ENCODE results near the gene CRADD.
A peak's percentile ranks its signal among the peaks of the same experiment; 100 is the strongest.
"Not testable (repeated sequence)": the region's sequence is repeated elsewhere in the genome, so short reads cannot be mapped to it uniquely, and the experiment has no call there.

CRADD gene

DNA sequence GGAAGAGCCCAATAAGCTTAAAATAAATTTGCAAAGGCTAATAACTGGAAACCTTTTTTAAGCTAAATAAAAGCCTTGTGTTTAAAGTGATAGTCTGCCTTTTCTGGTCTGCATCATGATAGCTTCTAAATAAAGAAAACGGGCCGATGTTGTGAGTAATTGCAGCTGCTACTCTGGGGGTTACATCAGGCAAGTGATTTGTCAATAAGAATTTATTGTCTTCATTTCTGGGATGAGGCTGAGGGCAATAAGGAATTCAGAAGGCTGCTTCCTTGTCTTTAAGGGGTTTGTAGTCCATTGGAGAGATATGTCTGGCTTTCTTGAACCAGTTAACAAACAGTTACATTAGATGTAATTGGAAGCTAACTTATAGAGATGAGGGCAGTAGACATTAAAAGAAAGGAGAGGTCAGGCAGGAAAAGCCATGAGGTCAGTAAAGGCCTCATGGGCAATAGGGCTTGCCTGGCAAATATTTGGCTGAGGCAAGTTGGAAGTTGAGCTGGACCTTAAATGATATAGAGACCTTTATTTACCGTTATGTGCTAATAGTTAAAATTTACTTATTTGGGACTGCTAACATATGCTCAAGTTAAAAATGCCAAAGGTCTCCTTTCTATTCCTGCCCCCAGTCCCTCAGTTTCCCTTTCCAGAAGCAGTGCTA, 85.0 kb downstream of the CRADD start:
- DNase-seq: no peak

- DNase-seq: peak in 1 of 2 experiments; percentile 24
Observed at GRCh38 chr12:93762912-93763553, 85.9 kb downstream of the CRADD start.

DNA sequence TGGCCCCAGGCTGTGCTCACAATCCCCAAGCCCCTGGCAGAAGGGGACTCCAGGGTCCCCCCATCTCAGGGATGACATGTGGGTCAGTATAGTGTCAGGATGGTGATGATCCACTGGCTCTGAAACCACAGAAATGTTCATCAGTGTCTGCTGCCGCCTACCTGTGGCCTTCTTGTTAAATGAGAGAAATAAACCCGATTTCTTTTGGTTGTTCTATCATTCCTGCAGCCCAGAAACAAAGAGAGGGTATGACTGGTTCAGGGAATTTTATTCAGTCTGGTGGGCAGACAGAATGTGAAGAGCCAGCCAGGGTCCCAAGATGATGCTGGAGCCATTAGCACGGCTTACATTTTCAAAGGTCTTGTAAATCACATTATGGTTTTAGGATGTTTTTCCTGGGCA, 86.6 kb downstream of the CRADD start:
- no peak for DNase-seq

GRCh38 chr12:93766371-93766770, 89.2 kb downstream of the CRADD start:
- DNase-seq: no peak

GRCh38 chr12:93766796-93767523, 89.8 kb downstream of the CRADD start:
- peak in 1 of 2 experiments; percentile 19 for DNase-seq

- peak in 1 of 2 experiments; percentile 60 for DNase-seq
Observed at GRCh38 chr12:93767524-93767863, 90.3 kb downstream of the CRADD start.

DNA sequence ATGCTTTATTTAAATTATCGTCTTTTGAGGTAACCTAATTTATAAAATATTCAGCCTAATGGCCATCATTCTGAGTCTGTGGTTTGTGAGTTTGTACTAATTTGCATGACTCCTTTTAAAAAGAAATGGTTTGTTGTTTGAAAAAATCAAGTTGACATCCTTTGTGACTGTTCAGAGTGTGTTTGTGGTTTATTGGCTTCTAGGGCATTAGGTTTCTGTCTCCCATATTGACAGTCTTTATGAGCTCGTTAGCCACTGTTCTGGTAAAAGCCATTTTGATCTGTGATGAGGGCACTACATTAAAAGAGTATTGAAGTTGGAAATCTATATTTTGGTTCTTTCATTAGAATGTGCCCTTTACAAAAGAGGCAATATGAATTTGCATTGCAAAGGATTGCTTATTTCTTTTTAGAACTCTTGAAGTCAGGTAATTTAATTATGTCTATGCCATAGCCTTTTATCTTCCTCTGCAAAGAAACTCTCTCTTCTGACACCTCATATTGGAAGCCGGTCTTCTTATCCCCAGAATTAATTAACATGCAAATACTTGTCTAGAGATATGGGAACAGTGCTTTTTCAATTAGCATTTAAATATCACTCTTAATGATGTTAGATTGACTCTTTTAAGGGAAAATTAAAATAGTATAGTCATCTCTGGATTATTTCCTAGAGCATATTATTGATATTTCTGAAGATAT, 95.0 kb downstream of the CRADD start:
- DNase-seq: no peak

- no peak for DNase-seq
Observed at GRCh38 chr12:93773122-93773871, 96.1 kb downstream of the CRADD start.

- DNase-seq: no peak
Observed at GRCh38 chr12:93776581-93777018, 99.4 kb downstream of the CRADD start.

DNA sequence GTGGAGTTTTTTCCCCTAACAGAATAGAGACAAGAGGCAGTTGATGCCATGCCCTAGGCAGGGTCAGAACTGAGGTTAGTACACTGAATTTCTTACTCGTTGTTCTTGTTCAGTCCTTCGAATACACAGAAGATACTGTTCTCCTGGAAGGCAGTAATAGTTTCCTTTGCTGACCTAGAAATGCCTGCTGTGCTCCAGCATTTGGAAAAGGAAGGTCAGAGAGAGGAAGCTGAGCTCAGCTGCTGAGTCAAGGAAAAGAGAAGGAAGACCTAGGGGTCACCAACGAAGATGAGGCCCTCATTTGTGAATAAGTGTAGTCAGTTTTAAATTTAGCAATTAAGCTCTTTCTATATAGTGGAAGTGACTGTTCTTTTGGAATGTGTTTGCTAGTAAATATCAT, 100.1 kb downstream of the CRADD start:
- DNase-seq: no peak

GRCh38 chr12:93778306-93778705, 101.1 kb downstream of the CRADD start:
- no peak for DNase-seq

DNA sequence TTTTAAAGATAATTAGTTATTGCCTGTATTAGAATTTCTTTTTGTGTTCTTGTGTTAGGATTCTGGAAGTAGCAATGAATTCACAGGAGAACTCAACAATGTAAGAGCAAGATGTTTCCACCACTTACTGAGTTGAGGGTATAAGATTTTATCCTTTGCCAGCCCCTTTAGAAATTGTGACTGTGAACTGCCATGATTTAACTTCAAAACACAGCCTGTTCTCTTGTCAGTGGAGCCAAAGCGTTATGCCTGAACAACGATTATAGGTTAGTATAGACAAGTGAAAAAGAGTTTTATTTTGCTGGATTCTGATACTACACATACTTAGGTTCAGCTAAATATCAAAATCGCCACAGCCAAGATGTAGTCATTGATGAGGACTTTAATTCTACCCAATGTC, 101.6 kb downstream of the CRADD start:
- no peak for DNase-seq

- DNase-seq: no peak
Observed at GRCh38 chr12:93780101-93780641, 103.0 kb downstream of the CRADD start.

GRCh38 chr12:93780886-93781285, 103.7 kb downstream of the CRADD start:
- DNase-seq: not testable (repeated sequence)

DNA sequence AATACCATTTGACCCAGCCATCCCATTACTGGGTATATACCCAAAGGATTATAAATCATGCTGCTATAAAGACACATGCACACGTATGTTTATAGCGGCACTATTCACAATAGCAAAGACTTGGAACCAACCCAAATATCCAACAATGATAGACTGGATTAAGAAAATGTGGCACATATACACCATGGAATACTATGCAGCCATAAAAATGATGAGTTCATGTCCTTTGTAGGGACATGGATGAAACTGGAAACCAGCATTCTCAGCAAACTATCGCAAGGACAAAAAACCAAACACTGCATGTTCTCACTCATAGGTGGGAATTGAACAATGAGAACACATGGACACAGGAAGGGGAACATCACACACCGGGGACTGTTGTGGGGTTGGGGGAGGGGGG, 104.8 kb downstream of the CRADD start:
- not testable (repeated sequence) for DNase-seq

DNA sequence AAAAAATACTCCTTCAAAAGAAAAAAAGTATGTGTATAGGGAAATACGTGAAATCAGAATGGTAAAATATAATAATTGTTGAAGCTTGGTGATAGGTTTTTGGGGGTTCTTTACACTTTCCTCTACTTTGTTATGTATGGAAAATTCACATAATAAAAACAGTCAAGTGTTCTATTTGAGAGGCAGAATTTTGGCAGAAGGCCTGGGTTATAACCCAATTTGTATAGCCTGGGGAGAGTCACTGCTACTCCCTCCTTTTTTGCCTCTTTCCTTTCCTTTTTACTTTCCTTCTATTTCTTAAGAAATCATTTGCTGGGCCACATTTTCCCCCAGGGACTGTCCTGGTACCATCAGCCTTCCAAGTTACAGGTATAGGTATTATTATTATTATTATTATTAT, 105.7 kb downstream of the CRADD start:
- DNase-seq: no peak

DNA sequence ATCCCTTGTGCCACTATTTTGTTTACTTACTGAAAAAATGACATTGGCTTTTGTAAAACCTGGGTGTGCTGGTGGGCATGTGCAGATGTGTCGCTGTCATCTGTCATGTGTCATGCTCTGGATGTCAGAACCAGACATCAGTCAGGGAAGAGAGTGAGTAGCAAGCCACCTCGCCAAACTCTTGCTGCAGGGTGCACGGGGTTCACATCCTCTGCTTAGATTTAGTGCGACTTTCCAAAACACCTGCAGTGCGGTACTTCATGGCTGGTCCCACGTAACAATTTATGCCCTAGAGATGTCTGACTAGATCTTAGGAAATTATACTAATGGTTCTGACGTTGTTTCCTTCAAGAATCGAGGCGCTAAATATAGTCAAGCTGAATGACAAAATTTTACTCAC, 106.7 kb downstream of the CRADD start:
- DNase-seq: no peak

DNA sequence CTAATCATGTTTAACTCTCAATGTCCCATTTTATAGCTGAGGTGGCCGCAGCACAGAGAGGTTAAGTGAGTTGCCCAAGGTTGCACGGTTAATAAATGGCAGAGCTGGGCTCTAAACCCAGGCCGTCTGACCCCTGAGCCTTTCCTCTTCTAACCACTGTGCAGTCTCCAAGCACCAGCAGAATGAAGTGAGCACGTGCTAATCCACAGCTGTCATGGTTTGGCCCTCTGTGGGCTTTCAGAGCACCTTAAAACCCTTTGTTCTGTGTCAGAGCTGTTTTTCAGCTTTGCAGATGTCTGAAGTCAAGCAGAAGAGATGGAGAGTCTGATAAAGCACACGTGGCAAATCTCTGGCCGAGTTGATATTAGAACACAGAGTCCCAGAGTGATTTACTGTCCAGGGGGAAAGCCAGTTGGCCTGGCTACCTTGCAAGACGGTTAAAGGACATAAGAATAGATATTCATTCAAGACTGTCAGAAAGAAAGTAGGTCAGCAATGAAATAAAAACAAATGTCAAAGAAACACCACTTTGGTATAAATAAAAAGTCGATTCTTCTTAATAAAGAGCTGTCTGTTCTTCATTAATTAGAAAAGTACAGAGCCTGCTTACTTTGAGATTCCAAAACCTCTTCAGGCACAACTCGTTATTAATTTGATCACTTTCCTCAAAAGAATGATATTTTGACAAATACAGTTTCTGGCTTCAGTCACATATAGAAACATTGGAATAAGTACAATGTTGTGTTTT, 107.3 kb downstream of the CRADD start:
- DNase-seq: peak; percentile 62 to 83

DNA sequence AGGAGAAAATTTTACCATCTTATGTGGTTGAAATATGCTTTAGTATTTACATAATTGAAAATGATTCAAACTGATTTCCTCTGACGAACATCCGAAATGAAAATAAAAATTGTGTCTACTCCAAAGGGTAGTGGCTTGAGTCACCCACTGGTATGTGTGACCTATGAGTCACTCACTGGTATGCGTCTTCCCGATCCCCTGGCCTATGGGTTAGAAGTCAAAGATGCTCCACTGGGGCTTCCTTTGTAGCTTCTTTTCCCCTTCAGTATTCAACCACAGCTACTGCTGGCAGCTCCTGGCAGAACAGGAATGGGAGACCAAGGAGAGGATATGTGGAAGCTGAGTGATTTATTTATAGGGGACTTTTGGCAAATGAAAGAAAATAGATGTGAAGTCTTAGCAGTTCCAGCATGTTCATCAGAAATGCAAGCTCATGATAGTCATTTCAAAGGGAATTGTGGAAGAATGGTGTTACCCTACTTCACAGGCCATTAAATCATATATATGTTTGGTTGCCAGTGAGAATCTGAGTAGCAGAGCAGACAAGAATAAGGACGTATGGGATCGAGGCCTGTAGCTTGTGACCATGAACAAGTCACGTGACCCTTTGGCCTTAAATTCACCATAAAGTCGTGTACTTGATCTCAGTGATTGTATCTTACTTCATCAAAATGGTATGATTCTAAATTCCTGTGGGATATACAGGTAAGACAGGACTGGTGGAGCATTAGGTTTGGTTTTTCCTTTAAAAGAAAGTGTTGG, 108.3 kb downstream of the CRADD start:
- DNase-seq: no peak

- DNase-seq: no peak
Observed at GRCh38 chr12:93786656-93787397, 109.7 kb downstream of the CRADD start.

All from NCI-H524 (cell line).